GM18870 (cell line): ENCODE measurements around the gene CDC25B.
A peak's percentile ranks its signal among the peaks of the same experiment; 100 is the strongest.
"Not testable (repeated sequence)": the region's sequence is repeated elsewhere in the genome, so short reads cannot be mapped to it uniquely, and the experiment has no call there.

ENCODE experiments used
- ATAC-seq: cut with Tn5 transposase; IDR thresholded peaks from one replicate; pipeline ENCODE4 v1.9.1; 2021; ENCODE audit warnings: moderate library complexity; ENCODE audit not compliant: unreplicated experiment

The CDC25B gene

GRCh38 chr20:3821996-3822395 lies 25.9 kb downstream of the CDC25B start:
- ATAC-seq: no peak

- no peak for ATAC-seq
Observed at GRCh38 chr20:3823881-3824280, 27.8 kb downstream of the CDC25B start.

DNA sequence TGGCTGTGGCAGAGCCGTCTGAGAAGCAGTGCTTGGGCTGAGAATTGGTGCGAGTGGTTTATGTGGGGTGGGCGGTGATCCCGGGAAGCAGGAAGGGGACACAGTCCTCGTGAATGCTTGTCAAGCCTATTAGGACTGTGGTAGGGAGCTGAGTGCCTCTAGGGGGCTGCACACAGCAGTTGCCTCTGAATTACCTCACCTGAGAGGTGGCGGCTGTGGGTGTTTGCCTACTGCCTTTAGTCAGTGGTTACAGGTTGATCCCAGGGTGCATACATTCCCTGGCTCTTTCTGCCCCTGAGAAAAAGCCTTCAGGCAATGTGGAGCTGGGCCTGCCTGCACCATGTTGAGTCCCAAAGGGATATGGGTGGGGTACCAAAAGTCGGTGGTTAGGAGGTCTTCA lies 29.4 kb downstream of the CDC25B start:
- no peak for ATAC-seq

DNA sequence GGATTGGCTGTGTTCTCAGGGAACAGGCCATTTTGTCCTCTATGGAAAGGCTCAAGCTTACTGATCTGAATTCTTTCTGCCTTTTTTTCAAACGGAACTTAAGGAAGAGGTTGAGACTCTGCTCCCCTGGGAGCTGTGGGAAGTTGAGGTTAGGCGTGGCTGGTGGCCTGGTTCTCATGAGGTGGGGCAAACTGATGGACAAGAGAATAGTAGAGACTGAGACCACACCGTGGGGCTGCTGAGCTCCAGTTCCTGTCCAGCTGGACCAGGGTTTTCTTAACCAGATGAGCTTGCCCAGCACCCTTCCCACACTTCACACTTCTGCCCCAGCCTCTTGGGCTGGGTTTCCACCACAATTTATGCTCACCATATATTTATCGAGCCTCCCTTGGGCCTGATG lies 30.3 kb downstream of the CDC25B start:
- ATAC-seq: no peak

GRCh38 chr20:3828798-3829197 lies 32.7 kb downstream of the CDC25B start:
- no peak for ATAC-seq

DNA sequence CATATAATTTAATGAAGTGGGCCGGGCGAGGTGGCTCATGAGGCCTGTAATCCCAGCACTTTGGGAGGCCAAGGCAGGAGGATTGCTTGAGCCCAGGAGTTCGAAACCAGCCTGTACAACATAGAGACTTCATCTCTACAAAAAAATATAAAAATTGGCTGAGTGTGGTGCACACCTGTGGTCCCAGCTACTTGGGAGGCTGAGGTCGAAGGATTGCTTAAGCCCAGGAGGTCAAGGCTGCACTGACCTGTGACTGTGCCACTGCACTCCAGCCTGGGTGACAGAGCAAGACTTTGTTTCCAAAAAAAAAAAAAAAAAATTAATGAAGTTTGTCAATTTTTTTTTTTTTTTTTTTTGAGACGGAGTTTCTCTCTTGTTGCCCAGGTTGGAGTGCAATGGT lies 33.8 kb downstream of the CDC25B start:
- ATAC-seq: not testable (repeated sequence)

GRCh38 chr20:3836132-3836531 lies 40.0 kb downstream of the CDC25B start:
- ATAC-seq: no peak

- no peak for ATAC-seq
Observed at GRCh38 chr20:3839328-3839727, 43.2 kb downstream of the CDC25B start.

- ATAC-seq: not testable (repeated sequence)
Observed at GRCh38 chr20:3840201-3840600, 44.1 kb downstream of the CDC25B start.

DNA sequence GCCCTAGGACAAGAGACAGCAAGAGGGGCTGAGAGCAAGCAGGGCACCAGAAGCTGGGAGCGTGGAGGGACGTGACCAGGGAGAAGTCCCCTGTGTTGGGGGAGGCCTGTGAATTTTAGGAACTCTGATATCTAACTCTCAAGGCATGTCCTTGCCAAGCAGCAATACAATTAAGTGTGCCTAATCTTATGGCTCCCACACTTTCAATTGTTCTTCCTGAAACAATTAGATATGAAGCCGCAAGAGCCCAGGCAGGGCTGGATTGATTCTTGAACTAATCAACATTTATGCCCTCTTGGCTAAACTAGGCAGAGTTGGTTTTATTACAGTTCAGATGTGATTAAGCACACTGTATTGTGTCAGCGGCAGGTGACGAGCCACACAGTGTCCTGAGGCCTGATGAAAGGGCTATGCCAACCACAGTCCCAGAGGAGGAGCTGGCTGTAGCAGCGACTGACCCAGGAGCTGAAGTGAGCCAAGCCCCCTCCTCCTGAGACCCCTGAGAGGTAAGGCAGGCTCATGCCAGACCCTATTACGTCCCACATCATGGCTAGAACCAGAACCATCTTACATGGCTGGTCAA lies 46.3 kb downstream of the CDC25B start:
- ATAC-seq: no peak

DNA sequence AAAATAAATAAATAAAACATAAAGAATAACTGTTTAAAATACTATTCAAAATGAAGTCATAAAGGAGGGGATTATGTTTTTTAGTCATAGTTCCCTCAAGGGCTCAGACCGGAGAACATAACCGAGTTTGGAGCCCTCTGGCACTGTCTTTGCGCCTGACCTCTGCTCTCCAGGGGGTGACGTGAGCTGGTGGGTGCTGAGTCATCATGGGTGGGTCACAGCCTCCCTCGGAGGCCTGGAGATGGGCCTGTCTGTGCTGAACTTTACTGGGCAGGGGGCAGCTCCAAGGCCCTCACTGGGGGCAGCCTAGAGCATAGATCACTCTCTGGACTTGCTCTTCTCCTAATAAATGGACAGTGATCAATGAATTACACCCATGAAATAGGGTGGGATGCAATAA lies 47.4 kb downstream of the CDC25B start:
- ATAC-seq: no peak

GRCh38 chr20:3843990-3844619 lies 48.0 kb downstream of the CDC25B start:
- ATAC-seq: not testable (repeated sequence)

DNA sequence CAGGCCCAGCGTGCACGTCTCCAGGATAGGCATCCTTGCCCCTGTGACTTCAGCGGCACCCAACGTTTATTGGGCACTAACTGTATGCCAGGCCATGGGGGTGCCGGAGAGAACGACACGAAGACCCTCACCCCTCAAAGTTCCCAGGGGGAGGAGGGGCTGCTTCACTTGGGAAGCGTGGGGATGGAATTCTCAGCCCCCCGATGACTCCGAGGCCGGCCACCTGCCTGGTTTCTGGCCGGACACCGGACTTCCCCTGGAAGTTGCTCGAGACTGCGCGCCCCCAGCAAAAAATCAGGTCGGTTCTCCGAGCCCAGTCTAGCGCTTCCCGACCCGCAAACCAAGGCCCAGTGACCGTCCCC lies 50.2 kb downstream of the CDC25B start:
- no peak for ATAC-seq

- peak; percentile 46 for ATAC-seq
Observed at GRCh38 chr20:3846740-3847428, 50.8 kb downstream of the CDC25B start, which contains the start of gene MAVS. TSS of gene MAVS (plus strand) at chr20:3846834. CDS start at chr20:3854625, 7,791 bp downstream.

- no peak for ATAC-seq
Observed at GRCh38 chr20:3847429-3847940, 51.4 kb downstream of the CDC25B start.

GRCh38 chr20:3848565-3848964 lies 52.5 kb downstream of the CDC25B start:
- no peak for ATAC-seq

GRCh38 chr20:3854462-3854871 lies 58.4 kb downstream of the CDC25B start:
- no peak for ATAC-seq
